Measurements from ENCODE around the gene RIOK1.

The RIOK1 gene

DNA sequence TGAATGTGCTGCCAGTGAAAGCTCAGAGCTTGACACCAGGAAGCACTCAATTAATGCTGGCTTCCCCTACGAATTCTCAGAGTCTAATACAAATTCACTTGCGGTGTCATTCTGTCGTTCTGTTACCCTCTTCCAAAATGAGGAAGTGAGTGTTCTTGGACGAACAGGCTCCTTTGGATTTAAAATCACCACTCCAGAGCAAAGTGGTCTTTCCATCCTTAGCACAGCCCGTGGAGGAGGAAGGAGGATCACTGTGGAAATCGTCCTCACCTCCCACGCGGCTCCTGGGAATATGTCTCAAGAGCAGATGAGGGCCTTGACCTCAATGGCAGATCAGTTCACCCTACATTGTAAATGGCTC is 41.7 kb downstream of the RIOK1 start:
- Histone ChIP-seq H3K9ac (ENCODE audit: low read length) (no peak overlapping the region), H3K9me3 (ENCODE audit: control insufficient read depth, low read depth, low read length) (no peaks in the 10 kb centered on the region), H3K4me1 (ENCODE audit: control insufficient read depth, low read depth, low read length) (no peaks in the 10 kb centered on the region), H3K27me3 (ENCODE audit: control insufficient read depth, insufficient read depth, low read length) (no peaks in the 10 kb centered on the region), H3K36me3 (ENCODE audit: control insufficient read depth, low read depth, low read length) (no peaks in the 10 kb centered on the region), H3K4me3 (ENCODE audit: low read length) (no peak overlapping the region), H3K27ac (ENCODE audit: low read length) (no peak overlapping the region)

DNA sequence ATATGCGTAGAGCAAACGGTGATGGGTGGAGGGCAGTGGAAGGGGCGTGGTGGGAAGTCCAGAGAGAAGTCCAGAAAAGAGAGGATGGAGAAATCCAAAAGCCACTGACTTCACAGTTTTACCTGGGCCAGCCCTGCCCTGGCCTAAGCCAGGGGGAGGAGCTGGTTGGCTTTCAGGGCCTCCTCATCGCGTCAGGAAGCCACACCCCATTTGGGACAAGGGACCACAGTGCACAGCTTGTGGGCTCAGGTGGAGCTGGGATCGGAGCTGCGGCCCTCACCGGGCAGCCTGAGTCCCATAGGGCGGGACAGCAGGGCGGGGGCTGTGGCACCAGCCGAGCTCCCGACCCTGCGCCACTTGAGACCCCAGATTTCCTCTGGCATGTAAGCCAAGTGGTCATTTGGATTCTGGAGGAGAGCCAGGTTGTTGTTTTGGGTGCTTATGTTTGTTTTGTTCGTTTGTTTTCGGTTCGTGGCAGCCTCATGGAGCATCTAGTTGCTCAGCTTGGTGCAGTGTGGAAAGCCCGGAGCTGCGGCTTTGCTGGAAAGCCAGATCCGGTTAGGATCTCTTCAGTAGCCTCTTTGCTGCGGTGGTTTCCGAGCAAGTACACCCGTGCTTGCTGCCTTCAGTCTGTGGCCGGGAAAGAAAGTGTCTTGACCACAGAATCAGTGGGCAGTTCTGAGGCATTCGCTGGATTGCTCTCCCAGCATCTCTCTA is 42.2 kb downstream of the RIOK1 start:
- H3K4me3 ChIP-seq (ENCODE audit: low read length), result no peak overlapping the region

DNA sequence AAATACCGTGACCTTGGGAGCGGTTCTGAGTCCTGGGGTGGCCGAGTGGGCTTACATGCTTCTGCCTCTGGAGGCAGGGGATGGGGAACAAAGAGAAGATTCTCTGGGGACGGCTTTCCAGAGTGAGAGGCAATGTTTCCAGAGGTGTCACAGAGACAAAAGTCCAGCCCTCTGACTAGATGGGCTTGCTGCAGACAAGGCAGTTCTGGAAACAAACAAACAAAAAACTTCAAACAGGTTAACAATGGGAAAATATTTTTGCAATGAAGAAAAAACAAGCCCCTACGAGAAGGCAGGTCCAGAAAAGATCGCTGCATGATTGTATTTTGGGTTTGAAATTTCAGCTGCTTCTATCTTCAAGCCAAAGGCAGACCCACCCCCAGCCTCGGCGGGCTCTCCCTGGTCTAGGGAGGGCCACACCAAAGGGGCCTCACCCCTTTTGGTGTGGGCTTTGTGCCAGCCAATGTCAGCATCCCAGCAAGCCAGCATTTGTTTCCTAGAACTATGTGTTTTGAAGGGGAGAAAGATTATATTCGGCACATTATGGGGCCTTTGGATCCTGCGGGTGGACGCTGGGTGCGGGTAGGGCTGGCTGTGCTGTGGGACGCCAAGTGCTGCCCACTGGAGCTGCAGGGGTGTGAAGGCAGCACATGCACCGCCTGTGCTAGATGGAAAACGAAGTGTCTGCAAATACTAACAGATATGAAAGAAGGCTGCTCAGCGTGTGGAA is 42.9 kb downstream of the RIOK1 start:
- H3K4me1 ChIP-seq (ENCODE audit: control insufficient read depth, low read depth, low read length), result no peaks in the 10 kb centered on the region
- H3K9me3 ChIP-seq (ENCODE audit: control insufficient read depth, low read depth, low read length), result no peaks in the 10 kb centered on the region
- no peaks in the 10 kb centered on the region for H3K27me3 ChIP-seq (ENCODE audit: control insufficient read depth, insufficient read depth, low read length)
- H3K36me3 ChIP-seq (ENCODE audit: control insufficient read depth, low read depth, low read length), result no peaks in the 10 kb centered on the region
- no peak overlapping the region for H3K27ac ChIP-seq (ENCODE audit: low read length)
- no peak overlapping the region for H3K4me3 ChIP-seq (ENCODE audit: low read length)
- no peak overlapping the region for H3K9ac ChIP-seq (ENCODE audit: low read length)

More for the DNA sequence above, 42.2 kb downstream of the RIOK1 start:
- no peak overlapping the region for H3K9ac ChIP-seq (ENCODE audit: low read length)
- no peaks in the 10 kb centered on the region for H3K27me3 ChIP-seq (ENCODE audit: control insufficient read depth, insufficient read depth, low read length)
- no peaks in the 10 kb centered on the region for H3K9me3 ChIP-seq (ENCODE audit: control insufficient read depth, low read depth, low read length)
- no peak overlapping the region for H3K27ac ChIP-seq (ENCODE audit: low read length)
- no peaks in the 10 kb centered on the region for H3K36me3 ChIP-seq (ENCODE audit: control insufficient read depth, low read depth, low read length)
- H3K4me1 ChIP-seq (ENCODE audit: control insufficient read depth, low read depth, low read length), result no peaks in the 10 kb centered on the region

DNA sequence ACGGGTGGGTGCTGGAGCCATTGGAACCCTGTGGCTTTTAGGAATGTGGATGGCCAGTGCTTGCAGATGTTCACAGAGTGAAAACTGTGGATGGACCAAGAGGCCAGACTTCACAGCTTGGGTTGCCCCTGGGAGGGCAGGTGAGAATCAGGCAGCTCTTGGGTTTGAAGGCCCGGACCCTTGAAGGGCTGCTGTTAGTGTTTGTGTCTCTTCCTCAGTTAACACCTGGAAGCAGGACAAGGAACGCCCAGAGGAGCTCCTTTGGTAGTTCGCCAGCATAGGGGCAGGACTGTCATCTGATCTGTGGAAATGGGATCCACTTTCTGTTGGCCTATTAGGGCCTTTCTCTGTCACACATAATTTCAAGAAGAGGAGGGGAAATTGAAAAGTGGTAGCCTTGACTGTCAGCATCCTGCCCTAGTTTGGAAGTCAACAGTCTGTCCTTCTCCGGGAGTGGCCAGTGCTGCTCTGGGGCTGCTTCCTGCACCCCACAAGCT is 43.6 kb downstream of the RIOK1 start:
- no peaks in the 10 kb centered on the region for H3K9me3 ChIP-seq (ENCODE audit: control insufficient read depth, low read depth, low read length)
- H3K4me3 ChIP-seq (ENCODE audit: low read length), result no peak overlapping the region
- no peaks in the 10 kb centered on the region for H3K27me3 ChIP-seq (ENCODE audit: control insufficient read depth, insufficient read depth, low read length)
- H3K36me3 ChIP-seq (ENCODE audit: control insufficient read depth, low read depth, low read length), result no peaks in the 10 kb centered on the region
- H3K4me1 ChIP-seq (ENCODE audit: control insufficient read depth, low read depth, low read length), result no peaks in the 10 kb centered on the region
- no peak overlapping the region for H3K9ac ChIP-seq (ENCODE audit: low read length)
- H3K27ac ChIP-seq (ENCODE audit: low read length), result no peak overlapping the region

DNA sequence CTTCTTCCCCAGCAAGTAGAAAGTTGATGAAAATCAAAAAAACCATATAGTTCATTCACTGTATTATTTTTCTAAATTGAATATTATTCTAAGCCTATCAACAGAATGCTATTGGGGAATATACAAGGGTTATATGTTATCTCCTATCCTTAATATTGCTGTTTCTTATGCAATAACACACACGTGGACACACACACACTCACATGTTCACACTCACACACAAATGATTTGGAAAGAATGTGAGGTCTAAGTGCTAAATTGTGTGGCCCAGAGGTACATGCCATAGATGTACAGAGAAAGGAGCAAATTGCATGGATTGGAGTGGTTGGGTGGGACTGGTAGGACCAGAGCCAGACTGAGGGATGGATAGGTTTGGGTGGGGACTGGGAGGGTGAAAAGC is 45.1 kb downstream of the RIOK1 start:
- Histone ChIP-seq H3K9ac (ENCODE audit: low read length) (no peak overlapping the region), H3K4me3 (ENCODE audit: low read length) (no peak overlapping the region), H3K27ac (ENCODE audit: low read length) (no peak overlapping the region), H3K36me3 (ENCODE audit: control insufficient read depth, low read depth, low read length) (no peaks in the 10 kb centered on the region), H3K9me3 (ENCODE audit: control insufficient read depth, low read depth, low read length) (no peaks in the 10 kb centered on the region), H3K4me1 (ENCODE audit: control insufficient read depth, low read depth, low read length) (no peaks in the 10 kb centered on the region), H3K27me3 (ENCODE audit: control insufficient read depth, insufficient read depth, low read length) (no peaks in the 10 kb centered on the region)

DNA sequence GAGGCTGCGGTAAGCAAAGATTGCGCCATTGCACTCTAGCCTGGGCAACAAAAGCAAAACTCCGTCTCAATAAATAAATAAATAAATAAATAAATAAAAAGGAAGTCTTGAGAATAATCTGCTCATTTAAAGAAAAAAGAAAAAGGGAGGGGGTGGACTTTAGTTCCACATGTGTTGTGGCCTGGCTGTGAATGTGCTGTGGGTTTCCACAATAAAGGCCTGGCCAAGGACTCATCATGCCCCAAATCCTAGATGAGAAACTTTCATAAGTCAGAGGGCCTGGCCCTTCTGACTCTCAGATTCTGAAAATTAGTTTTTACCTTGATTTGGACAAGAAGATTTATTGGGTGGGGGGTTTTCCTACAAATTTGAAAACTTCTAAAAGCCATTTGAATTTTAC is 48.4 kb downstream of the RIOK1 start:
- Histone ChIP-seq H3K36me3 (ENCODE audit: control insufficient read depth, low read depth, low read length) (no peaks in the 10 kb centered on the region), H3K4me3 (ENCODE audit: low read length) (no peak overlapping the region), H3K27me3 (ENCODE audit: control insufficient read depth, insufficient read depth, low read length) (no peaks in the 10 kb centered on the region), H3K27ac (ENCODE audit: low read length) (no peak overlapping the region), H3K9ac (ENCODE audit: low read length) (no peak overlapping the region), H3K9me3 (ENCODE audit: control insufficient read depth, low read depth, low read length) (no peaks in the 10 kb centered on the region), H3K4me1 (ENCODE audit: control insufficient read depth, low read depth, low read length) (no peaks in the 10 kb centered on the region)

DNA sequence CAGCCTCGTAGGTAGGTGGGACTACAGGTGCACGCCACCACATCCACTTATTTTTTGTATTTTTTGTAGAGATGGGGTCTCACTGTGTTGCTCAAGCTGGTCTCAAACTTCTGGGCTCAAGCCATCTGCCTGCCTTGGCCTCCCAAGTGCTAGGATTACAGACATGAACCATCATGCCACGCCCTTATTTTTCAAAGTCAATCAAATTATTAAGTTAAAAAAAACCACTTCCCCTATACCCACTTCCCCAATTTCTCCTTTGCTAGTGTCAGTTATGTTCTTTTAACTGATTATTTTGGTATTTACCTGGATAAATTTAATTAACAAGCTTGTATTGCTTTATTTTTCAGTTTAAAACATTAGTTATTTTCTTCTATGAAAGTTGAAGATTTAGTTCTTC is 49.6 kb downstream of the RIOK1 start:
- Histone ChIP-seq H3K4me3 (ENCODE audit: low read length) (no peak overlapping the region), H3K4me1 (ENCODE audit: control insufficient read depth, low read depth, low read length) (no peaks in the 10 kb centered on the region), H3K9me3 (ENCODE audit: control insufficient read depth, low read depth, low read length) (no peaks in the 10 kb centered on the region), H3K27ac (ENCODE audit: low read length) (no peak overlapping the region), H3K27me3 (ENCODE audit: control insufficient read depth, insufficient read depth, low read length) (no peaks in the 10 kb centered on the region), H3K9ac (ENCODE audit: low read length) (no peak overlapping the region), H3K36me3 (ENCODE audit: control insufficient read depth, low read depth, low read length) (no peaks in the 10 kb centered on the region)

DNA sequence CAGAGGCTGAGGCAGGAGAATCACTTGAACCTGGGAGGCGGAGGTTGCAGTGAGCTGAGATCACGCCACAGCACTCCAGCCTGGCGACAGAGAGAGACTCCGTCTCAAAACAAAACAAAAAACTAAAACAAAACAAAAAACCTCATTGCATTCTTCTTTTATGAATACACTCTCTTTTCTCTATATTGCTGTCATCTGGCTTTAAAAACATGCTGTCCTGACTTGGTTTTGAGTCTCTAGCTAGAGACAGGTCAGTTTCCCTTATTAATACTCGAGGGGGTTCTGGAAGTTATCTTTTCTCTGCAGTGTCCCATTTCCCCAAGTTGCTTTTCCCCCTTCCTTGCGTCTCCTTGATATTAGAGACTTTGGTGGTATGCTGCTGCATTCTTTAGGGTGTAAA is 50.9 kb downstream of the RIOK1 start:
- H3K27ac ChIP-seq (ENCODE audit: low read length), result no peak overlapping the region
- no peaks in the 10 kb centered on the region for H3K9me3 ChIP-seq (ENCODE audit: control insufficient read depth, low read depth, low read length)
- H3K27me3 ChIP-seq (ENCODE audit: control insufficient read depth, insufficient read depth, low read length), result no peaks in the 10 kb centered on the region
- H3K4me1 ChIP-seq (ENCODE audit: control insufficient read depth, low read depth, low read length), result no peaks in the 10 kb centered on the region
- H3K36me3 ChIP-seq (ENCODE audit: control insufficient read depth, low read depth, low read length), result no peaks in the 10 kb centered on the region
- no peak overlapping the region for H3K9ac ChIP-seq (ENCODE audit: low read length)
- H3K4me3 ChIP-seq (ENCODE audit: low read length), result no peak overlapping the region

DNA sequence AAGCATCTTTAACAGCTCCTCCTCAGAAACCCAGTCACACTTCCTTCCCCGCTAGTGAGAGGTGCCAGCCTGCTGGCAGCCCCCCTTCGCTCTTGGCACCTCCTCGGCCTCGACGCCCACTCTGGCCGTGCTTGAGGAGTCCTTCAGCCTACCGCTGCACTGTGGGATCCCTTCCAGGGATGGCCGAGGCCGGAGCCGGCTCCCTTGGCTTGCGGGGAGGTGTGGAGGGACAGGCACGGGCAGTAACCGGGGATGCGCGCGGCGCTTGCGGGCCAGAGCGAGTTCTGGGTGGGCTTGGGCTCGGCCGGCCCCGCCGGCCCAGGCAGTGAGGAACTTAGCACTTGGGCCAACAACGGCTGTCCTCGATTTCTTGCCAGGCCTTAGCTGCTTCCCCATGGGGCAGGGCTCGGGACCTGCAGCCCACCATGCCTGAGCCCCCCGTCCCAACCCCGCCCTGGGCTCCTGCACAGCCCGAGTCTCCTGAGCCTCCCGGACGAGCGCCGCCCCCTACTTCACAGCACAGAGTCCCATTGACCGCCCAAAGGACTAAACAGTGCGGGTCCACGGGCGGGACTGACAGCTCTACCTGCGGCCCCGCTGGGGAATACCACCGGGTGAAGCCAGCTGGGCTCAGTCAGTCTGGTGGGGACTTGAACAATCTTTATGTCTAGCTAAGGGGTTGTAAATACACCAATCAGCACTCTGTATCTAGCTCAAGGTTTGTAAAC is 51.6 kb downstream of the RIOK1 start:
- Histone ChIP-seq H3K4me3 (ENCODE audit: low read length) (no peak overlapping the region), H3K36me3 (ENCODE audit: control insufficient read depth, low read depth, low read length) (no peaks in the 10 kb centered on the region), H3K9ac (ENCODE audit: low read length) (no peak overlapping the region), H3K27me3 (ENCODE audit: control insufficient read depth, insufficient read depth, low read length) (no peaks in the 10 kb centered on the region), H3K9me3 (ENCODE audit: control insufficient read depth, low read depth, low read length) (no peaks in the 10 kb centered on the region), H3K27ac (ENCODE audit: low read length) (no peak overlapping the region), H3K4me1 (ENCODE audit: control insufficient read depth, low read depth, low read length) (peaks cover 1% of the 10 kb centered on the region)

DNA sequence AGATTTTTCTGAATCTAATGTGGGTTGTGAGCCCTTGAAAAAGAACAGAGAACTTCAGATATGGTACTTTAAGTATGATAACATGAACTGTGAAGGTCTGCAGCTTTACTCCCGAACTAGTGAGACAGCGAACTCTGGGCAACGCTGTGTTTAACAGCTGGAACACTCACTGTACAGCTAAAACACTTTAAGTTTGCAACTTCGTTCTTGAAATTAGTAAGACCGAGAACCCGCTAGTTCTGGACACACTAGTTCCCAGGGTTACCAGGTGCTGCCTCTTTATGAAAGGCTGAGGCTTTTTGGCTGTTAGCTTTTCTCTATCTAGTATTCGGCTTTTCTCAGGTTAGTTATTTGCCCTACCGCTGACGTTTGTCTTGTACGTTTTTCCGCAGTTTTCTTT is 52.9 kb downstream of the RIOK1 start:
- no peaks in the 10 kb centered on the region for H3K36me3 ChIP-seq (ENCODE audit: control insufficient read depth, low read depth, low read length)
- H3K9me3 ChIP-seq (ENCODE audit: control insufficient read depth, low read depth, low read length), result no peaks in the 10 kb centered on the region
- no peaks in the 10 kb centered on the region for H3K27me3 ChIP-seq (ENCODE audit: control insufficient read depth, insufficient read depth, low read length)
- peaks cover 9% of the 10 kb centered on the region for H3K4me1 ChIP-seq (ENCODE audit: control insufficient read depth, low read depth, low read length)
- no peak overlapping the region for H3K4me3 ChIP-seq (ENCODE audit: low read length)
- H3K27ac ChIP-seq (ENCODE audit: low read length), result no peak overlapping the region
- H3K9ac ChIP-seq (ENCODE audit: low read length), result no peak overlapping the region

DNA sequence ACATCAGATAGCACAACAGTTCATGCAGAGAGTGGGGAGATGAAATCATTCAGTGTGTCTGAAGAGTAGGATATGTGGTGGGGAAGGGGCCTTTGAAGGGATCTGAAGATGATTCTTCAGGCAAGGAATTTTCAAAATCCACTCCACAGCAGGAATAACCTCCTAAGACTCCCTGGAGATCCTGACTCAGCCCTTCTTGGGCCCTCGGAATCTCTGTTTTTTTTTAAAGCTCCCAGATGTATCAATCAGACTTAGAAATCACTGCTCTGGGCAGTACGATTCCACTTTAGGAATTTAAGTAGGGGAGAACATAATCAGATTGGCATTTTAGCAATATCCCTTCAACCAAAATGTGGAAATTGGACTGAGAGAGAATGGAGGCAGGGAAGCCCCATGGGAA is 55.5 kb downstream of the RIOK1 start:
- Histone ChIP-seq H3K36me3 (ENCODE audit: control insufficient read depth, low read depth, low read length) (no peaks in the 10 kb centered on the region), H3K27ac (ENCODE audit: low read length) (no peak overlapping the region), H3K4me1 (ENCODE audit: control insufficient read depth, low read depth, low read length) (peaks cover 9% of the 10 kb centered on the region), H3K4me3 (ENCODE audit: low read length) (no peak overlapping the region), H3K9me3 (ENCODE audit: control insufficient read depth, low read depth, low read length) (no peaks in the 10 kb centered on the region), H3K9ac (ENCODE audit: low read length) (no peak overlapping the region), H3K27me3 (ENCODE audit: control insufficient read depth, insufficient read depth, low read length) (no peaks in the 10 kb centered on the region)

All from iPS-18a (cell line).